ENCODE data around the gene ARHGEF37.

The ARHGEF37 gene

DNA sequence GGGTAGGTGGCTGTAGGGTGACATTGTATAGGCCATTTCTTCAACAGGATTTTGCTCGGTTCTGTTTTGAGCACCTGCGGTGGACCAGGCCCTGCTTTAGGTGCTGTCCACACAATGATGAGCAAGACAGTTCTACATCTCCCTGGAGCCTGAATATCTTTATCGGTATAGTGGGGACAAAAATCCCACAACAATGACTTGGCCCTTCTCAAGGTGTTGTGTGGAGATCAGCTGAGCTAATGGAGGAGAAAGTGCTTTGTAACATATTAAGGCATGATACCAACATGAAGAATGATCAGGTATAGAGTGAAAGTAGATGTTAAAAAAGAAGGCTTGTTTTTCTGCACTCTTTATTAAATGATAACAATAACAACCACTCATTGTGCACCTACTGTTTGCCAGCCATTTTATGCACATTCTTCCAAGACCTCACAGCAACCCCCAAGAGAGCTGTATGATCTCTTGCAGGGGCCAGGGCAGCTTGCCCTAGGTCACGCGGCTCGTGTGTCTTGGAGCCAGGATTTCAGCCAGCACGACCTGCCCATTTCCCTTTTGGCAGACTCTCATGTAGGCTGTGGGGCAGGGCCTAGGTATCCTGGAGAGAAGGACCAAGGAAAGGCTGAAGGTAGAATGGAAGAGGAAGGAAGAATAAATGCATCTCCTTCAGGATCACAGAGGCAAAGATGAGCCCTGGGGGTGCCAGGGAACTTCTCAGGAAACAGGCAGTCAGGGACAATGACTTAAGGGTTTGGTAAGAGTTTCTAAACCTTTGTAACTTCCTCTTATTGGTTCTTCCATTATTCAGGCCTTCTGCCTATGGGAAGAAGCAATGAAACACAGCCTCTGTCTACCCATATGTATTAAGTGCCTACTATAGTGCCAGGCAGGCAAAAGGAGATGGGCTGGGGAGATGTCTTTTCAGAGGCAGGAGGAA is 98.8 kb downstream of the ARHGEF37 start:
- no peak for DNase-seq

DNA sequence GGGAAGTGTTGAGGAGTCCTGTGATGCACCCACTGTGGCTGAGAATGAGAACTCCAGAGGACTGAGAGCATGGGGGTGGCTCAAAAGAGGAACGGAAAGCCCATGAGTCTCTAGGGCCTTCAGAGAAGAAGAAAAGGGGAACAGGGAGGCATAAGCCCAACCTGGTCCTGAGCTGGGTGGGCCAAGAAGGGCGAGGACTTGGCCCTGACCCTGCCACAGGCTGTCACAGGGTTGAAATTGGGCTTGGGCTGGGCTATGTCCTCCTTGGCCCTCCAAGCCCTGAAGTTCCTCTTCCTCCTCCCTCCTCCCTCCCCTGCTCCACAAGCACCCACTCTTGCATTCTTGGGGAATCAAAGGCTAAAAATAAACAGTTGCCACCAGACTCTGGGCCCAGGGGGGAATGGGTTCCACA is 99.5 kb downstream of the ARHGEF37 start:
- no peak for DNase-seq

- no peak for DNase-seq
Measured at GRCh38 chr5:149681252-149681651, 100.0 kb downstream of the ARHGEF37 start.

DNA sequence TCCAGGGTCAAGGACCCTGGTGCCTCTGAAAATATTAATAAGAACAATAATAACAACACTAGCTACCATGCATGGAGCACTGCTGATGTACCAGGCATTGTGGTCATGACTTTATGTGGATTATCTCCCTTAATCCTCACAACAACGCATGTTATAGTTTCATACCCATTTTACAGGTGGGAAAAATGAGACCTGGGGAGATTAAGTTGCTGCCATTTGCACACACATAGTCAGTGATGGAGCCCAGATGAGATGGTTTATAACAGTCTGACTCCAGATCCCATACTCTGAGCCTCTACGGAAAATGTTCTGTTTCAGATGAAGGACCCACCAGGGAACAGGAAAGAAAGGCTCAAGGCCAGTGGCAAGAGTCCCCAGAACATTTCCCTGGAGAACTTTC is 100.6 kb downstream of the ARHGEF37 start:
- DNase-seq: no peak

DNA sequence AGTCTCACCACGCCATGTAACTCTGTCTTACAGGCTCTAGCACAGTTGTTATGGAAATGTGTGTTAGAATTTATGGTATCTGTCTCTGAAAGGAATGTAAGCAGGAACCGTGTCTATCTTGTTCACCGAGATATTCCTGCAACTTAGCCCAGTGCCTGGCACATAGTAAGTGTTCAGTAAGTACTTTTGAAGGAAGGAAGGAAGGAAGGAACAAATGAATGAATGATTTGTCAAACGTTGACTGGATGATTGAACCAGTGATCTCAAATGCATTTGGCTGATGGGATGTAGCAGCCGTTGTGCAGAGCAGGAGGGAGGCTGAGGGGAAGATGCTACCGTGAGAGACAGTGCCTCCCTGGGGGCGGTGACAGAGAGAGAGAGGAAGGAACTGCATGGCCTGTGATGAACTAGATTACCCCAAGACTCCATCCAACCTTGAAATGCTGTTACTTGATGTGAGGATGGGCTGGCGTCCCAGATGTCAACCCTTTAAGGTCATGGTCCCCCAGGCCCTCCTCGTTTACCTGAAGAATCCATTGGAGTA is 101.3 kb downstream of the ARHGEF37 start:
- DNase-seq: no peak

- DNase-seq: no peak
Measured at GRCh38 chr5:149683964-149684363, 102.7 kb downstream of the ARHGEF37 start.

DNA sequence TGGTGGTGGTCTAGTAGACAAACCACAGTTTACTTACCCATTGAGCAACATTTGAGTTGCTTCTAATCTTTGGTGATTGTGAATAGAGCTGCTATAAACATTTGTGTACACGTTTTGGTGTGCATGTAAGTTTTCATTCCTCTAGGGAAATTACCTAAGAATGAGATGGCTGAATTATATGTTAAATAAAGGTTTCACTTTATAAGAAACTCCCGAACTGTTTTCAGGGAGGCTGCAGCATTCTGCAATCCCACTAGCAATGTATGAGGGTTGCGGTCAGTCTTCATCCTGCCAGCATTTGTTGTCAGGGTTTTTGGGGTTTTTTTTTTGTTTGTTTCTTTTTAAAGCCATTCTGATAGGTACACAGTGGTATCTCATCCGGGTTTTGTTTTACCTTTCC is 103.1 kb downstream of the ARHGEF37 start:
- no peak for DNase-seq
